SJSA1 (cell line): ENCODE measurements around the gene ANXA3. TPM values are rescaled to one million over a fixed set of nuclear protein-coding genes. Genes with fewer than 3 reads are reported as not detected.
A peak's percentile ranks its signal among the peaks of the same experiment; 100 is the strongest.
"Not testable (repeated sequence)": the region's sequence is repeated elsewhere in the genome, so short reads cannot be mapped to it uniquely, and the experiment has no call there.

Experiments used
- DNase-seq, 2 experiments: peaks; one replicate each; pipeline ENCODE4 v3.0.0-alpha.2; 2015 to 2020; ENCODE audit warnings: low spot score in 2 of 2, low read depth in 1 of 2
- H3K27ac ChIP-seq: fragments of 250-450 bp; sonication (Bioruptor Pico); 2 replicates; pipeline ENCODE4 v1.5.1; 2020; ENCODE audit warnings: mild to moderate bottlenecking, moderate library complexity
- H3K27me3 ChIP-seq: fragments of 250-450 bp; sonication (Bioruptor Pico); replicated peaks from 2 replicates; pipeline ENCODE4 v1.5.1; 2020; ENCODE audit warnings: mild to moderate bottlenecking, moderate library complexity
- H3K36me3 ChIP-seq: fragments of 250-450 bp; sonication (Bioruptor Pico); 2 replicates; pipeline ENCODE4 v1.5.1; 2020; ENCODE audit warnings: mild to moderate bottlenecking
- H3K4me1 ChIP-seq: fragments of 250-450 bp; sonication (Bioruptor Pico); replicated peaks from 2 replicates; pipeline ENCODE4 v1.6.1; 2021; ENCODE audit warnings: mild to moderate bottlenecking
- H3K4me3 ChIP-seq: fragments of 250-450 bp; sonication (Bioruptor Pico); 2 replicates; pipeline ENCODE4 v1.5.1; 2020; ENCODE audit warnings: mild to moderate bottlenecking
- H3K9me3 ChIP-seq: fragments of 250-450 bp; sonication (Bioruptor Pico); replicated peaks from 2 replicates; pipeline ENCODE4 v1.5.1; 2020; ENCODE audit warnings: mild to moderate bottlenecking
- total RNA-seq: library from RNA; depleted of rRNA; stranded (reverse); fragments of >200 nt; shearing (Covaris generic); gene quantifications from 2 replicates; pipeline ENCODE4 v1.2.3, GENCODE V29; 2014; rRNA removed

The ANXA3 gene, protein sequence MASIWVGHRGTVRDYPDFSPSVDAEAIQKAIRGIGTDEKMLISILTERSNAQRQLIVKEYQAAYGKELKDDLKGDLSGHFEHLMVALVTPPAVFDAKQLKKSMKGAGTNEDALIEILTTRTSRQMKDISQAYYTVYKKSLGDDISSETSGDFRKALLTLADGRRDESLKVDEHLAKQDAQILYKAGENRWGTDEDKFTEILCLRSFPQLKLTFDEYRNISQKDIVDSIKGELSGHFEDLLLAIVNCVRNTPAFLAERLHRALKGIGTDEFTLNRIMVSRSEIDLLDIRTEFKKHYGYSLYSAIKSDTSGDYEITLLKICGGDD
- 87.5 and 125 TPM in 2 replicates for total RNA-seq

DNA sequence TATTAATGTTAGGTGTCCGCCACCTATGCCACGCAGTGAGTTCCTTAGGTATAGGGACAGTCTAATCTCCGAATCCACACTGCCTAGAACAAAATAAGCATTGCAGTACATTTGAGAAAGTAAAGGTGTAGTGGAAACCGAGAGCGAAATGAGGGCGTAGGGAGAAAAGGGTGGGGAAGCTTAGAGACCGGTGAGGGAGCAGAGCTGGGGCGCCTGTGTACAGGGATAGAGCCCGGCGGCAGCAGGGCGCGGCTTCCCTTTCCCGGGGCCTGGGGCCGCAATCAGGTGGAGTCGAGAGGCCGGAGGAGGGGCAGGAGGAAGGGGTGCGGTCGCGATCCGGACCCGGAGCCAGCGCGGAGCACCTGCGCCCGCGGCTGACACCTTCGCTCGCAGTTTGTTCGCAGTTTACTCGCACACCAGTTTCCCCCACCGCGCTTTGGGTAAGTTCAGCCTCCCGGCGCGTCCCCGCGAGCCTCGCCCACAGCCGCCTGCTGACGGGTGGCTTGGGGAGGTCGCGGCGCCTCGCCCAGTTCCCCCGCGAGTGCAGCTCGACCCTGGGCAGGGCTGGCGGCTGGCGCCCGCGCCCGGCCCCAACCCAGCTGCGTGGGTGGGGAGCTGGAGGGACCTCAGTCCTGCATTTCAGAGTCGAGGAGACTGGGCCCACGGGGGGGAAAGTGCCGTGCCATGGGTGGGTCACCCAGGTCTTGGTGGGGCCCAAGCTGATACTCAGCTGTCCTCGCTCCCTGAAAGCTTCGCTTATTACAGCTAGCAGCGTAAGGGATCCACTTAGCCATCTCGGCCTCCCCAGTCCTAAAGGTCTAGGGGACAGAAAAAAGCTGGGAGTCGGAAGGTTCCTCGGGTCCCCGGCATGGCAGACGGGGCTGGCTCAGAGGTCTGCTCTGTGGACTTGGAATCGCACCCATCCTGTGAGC, at the start of gene ANXA3:
Gene ANXA3, plus strand, starts transcription at position 351 of the 932 bp plus-strand sequence. CDS start 2,704 bp downstream, outside the sequence.
- H3K27me3 ChIP-seq, result no peaks in the 10 kb centered on the region
- peak within 1 kb of the TSS; percentile 69 for H3K4me3 ChIP-seq
- peak; percentile 54 to 62 for DNase-seq
- H3K4me1 ChIP-seq, result peaks cover 33% of the 10 kb centered on the region
- peak within 1 kb of the TSS; percentile 93 for H3K27ac ChIP-seq
- H3K9me3 ChIP-seq, result no peaks in the 10 kb centered on the region
- peaks cover 25% of the 10 kb centered on the region for H3K36me3 ChIP-seq

- not testable (repeated sequence) for H3K4me3 ChIP-seq, H3K36me3 ChIP-seq, H3K4me1 ChIP-seq, H3K27ac ChIP-seq, DNase-seq, H3K9me3 ChIP-seq, H3K27me3 ChIP-seq
Measured at GRCh38 chr4:78506260-78506659, 45.3 kb upstream of the ANXA3 start.

GRCh38 chr4:78509043-78509442, 42.5 kb upstream of the ANXA3 start:
- Histone ChIP-seq H3K27me3 (0 out of 2 replicates have a peak, but pooled peaks cover under 1% of the 10 kb centered on the region), H3K27ac (no peak overlapping the region), H3K4me1 (no peaks in the 10 kb centered on the region), H3K36me3 (no peaks in the 10 kb centered on the region), H3K9me3 (no peaks in the 10 kb centered on the region), H3K4me3 (no peak overlapping the region)
- DNase-seq, result no peak

- H3K4me1 ChIP-seq, result no peaks in the 10 kb centered on the region
- H3K27ac ChIP-seq, result no peak overlapping the region
- H3K9me3 ChIP-seq, result no peaks in the 10 kb centered on the region
Measured at GRCh38 chr4:78510108-78510507, 41.5 kb upstream of the ANXA3 start.

DNA sequence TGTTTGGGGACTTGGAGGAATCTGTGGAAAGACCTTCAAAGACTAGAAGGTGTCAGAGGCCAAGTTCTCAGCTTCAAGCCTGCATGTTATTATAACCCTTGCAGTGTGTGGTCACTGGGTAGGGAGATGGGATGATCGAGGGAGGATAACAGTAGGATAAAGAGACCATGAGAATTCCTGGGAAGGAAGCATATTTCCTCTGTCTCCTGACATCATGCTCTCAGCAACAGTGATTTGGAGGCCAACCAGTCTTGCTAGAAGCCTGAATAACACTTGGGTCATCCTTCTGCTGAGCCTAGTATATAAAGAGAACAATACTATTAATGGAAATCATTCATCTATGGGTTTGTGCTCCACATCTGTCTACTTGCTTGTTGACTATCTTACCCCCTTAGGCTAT, 40.9 kb upstream of the ANXA3 start:
- H3K36me3 ChIP-seq, result no peaks in the 10 kb centered on the region
- H3K9me3 ChIP-seq, result no peaks in the 10 kb centered on the region
- no peaks in the 10 kb centered on the region for H3K27me3 ChIP-seq
- no peaks in the 10 kb centered on the region for H3K4me1 ChIP-seq
- H3K27ac ChIP-seq, result no peak overlapping the region
- no peak for DNase-seq
- H3K4me3 ChIP-seq, result no peak overlapping the region

More at GRCh38 chr4:78510108-78510507, 41.5 kb upstream of the ANXA3 start:
- no peak for DNase-seq
- Histone ChIP-seq H3K4me3 (no peak overlapping the region), H3K36me3 (no peaks in the 10 kb centered on the region), H3K27me3 (no peaks in the 10 kb centered on the region)

GRCh38 chr4:78512357-78512920, 39.1 kb upstream of the ANXA3 start:
- DNase-seq, result no peak

GRCh38 chr4:78513411-78513975, 38.1 kb upstream of the ANXA3 start:
- H3K27me3 ChIP-seq, result no peaks in the 10 kb centered on the region
- no peak for DNase-seq
- no peaks in the 10 kb centered on the region for H3K36me3 ChIP-seq
- no peak overlapping the region for H3K27ac ChIP-seq
- H3K4me1 ChIP-seq, result no peaks in the 10 kb centered on the region
- H3K9me3 ChIP-seq, result no peaks in the 10 kb centered on the region
- H3K4me3 ChIP-seq, result no peak overlapping the region

More at GRCh38 chr4:78512357-78512920, 39.1 kb upstream of the ANXA3 start:
- no peaks in the 10 kb centered on the region for H3K4me1 ChIP-seq
- no peaks in the 10 kb centered on the region for H3K9me3 ChIP-seq
- no peaks in the 10 kb centered on the region for H3K27me3 ChIP-seq
- no peak overlapping the region for H3K4me3 ChIP-seq
- H3K27ac ChIP-seq, result no peak overlapping the region
- H3K36me3 ChIP-seq, result no peaks in the 10 kb centered on the region

GRCh38 chr4:78517050-78517652, 34.4 kb upstream of the ANXA3 start:
- peak in 1 of 2 experiments; percentile 30 for DNase-seq
- Histone ChIP-seq H3K9me3 (no peaks in the 10 kb centered on the region), H3K27me3 (no peaks in the 10 kb centered on the region), H3K27ac (no peak overlapping the region), H3K4me3 (no peak overlapping the region), H3K4me1 (peaks cover 8% of the 10 kb centered on the region), H3K36me3 (no peaks in the 10 kb centered on the region)

DNA sequence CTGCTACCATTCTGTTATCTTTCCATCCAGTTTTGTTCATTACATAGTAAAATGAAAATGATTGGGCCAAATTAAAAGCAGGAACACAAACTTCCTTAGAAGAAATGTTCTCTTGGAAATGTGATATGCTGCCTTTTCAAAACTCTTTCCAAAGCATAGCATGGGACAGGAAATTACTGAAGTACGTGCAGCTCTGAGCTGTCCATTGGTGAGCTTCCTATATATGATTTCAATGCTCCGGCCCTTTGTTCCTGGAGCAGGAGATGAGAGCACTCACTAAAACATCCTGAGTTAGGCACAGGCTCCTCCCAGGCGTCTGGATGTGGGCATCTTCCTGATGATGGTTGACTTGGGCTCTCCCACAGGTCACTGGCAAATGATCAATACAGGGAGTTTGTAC, 33.0 kb upstream of the ANXA3 start:
- no peak for DNase-seq
- no peak overlapping the region for H3K27ac ChIP-seq
- no peaks in the 10 kb centered on the region for H3K27me3 ChIP-seq

GRCh38 chr4:78519962-78520361, 31.6 kb upstream of the ANXA3 start:
- H3K27me3 ChIP-seq, result no peaks in the 10 kb centered on the region
- H3K36me3 ChIP-seq, result no peaks in the 10 kb centered on the region
- peaks cover 8% of the 10 kb centered on the region for H3K4me1 ChIP-seq
- H3K9me3 ChIP-seq, result no peaks in the 10 kb centered on the region
- no peak overlapping the region for H3K27ac ChIP-seq
- H3K4me3 ChIP-seq, result no peak overlapping the region
- DNase-seq, result no peak

More for the DNA sequence above, 33.0 kb upstream of the ANXA3 start:
- Histone ChIP-seq H3K9me3 (no peaks in the 10 kb centered on the region), H3K4me3 (no peak overlapping the region), H3K36me3 (no peaks in the 10 kb centered on the region), H3K4me1 (peaks cover 8% of the 10 kb centered on the region)

- Histone ChIP-seq H3K36me3 (no peaks in the 10 kb centered on the region), H3K4me3 (no peak overlapping the region), H3K27ac (no peak overlapping the region), H3K4me1 (peaks cover 8% of the 10 kb centered on the region), H3K9me3 (no peaks in the 10 kb centered on the region), H3K27me3 (no peaks in the 10 kb centered on the region)
- DNase-seq, result peak in 1 of 2 experiments; percentile 19
Measured at GRCh38 chr4:78520808-78521226, 30.8 kb upstream of the ANXA3 start.

DNA sequence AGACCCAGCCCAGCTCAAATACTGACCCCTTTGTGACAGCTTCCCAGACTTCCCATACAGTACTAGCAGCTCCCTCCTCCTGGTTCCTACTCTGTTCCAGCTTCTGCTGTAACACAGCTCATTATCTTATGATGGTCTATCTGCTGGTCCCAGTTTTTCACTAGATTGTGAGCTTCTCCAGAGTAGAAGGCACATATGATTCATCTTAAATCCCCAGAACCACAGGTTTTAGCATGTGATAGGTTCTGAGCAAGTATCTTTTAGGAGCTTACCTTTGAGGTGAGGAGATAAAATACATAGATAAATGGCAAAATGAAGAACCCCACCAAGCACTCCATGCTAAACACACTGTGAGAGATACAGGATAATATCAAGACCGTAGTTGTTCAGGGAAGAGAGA, 27.6 kb upstream of the ANXA3 start:
- no peaks in the 10 kb centered on the region for H3K36me3 ChIP-seq
- H3K4me1 ChIP-seq, result peaks cover 24% of the 10 kb centered on the region
- no peak overlapping the region for H3K27ac ChIP-seq
- H3K4me3 ChIP-seq, result no peak overlapping the region
- H3K9me3 ChIP-seq, result no peaks in the 10 kb centered on the region
- no peak for DNase-seq
- H3K27me3 ChIP-seq, result no peaks in the 10 kb centered on the region

DNA sequence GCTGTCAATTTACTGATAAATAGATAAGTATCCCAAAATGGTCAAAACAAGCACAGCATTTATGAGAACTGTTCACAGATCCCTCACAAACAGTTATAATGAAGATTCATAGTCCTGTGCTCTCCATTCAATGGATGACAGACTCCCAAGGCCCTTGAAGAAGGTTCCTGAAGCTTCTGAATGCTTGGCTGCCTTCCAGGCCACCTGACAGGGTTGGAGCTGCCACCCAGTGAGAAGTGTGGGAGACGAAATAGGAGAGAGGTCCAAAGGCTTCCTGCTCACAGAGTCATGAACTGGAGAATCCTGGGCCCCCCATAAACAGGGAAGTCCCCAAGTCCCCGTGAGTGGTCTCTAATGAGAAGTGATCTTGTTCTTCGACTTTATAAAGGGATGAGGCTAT, 26.0 kb upstream of the ANXA3 start:
- Histone ChIP-seq H3K36me3 (no peaks in the 10 kb centered on the region), H3K4me3 (no peak overlapping the region), H3K9me3 (peaks cover 3% of the 10 kb centered on the region), H3K27ac (no peak overlapping the region), H3K4me1 (peaks cover 37% of the 10 kb centered on the region), H3K27me3 (no peaks in the 10 kb centered on the region)
- no peak for DNase-seq
